SU-DHL-6 (cell line): Measurements from ENCODE around the gene ADH5.

Experiments
- H2AFZ ChIP-seq: fragments of 200-600 bp; sonication (generic); 2 replicates; pipeline ENCODE4 v1.6.1; 2014; ENCODE audit warnings: low read depth, mild to moderate bottlenecking, moderate library complexity, mixed read lengths, antibody characterized with exemption, low read length; ENCODE audit not compliant: severe bottlenecking
- H3F3A ChIP-seq: fragments of 200-600 bp; shearing (Covaris generic); 2 replicates; pipeline ENCODE4 v1.6.0; 2016; ENCODE audit warnings: antibody characterized with exemption, mild to moderate bottlenecking; ENCODE audit not compliant: insufficient read depth
- H3K27ac ChIP-seq: fragments of 200-600 bp; sonication (generic); 2 replicates; pipeline ENCODE4 v1.5.1; 2016; ENCODE audit warnings: low read depth, mild to moderate bottlenecking, low read length, moderate library complexity, mixed read lengths
- H3K27me3 ChIP-seq: fragments of 200-600 bp; sonication (generic), shearing (Covaris generic); 2 replicates; pipeline ENCODE4 v1.6.0; 2014; ENCODE audit warnings: mild to moderate bottlenecking, low read length
- H3K36me3 ChIP-seq: fragments of 200-600 bp; sonication (generic); 2 replicates; pipeline ENCODE4 v1.6.1; 2014; ENCODE audit warnings: mild to moderate bottlenecking, low read length, mixed read lengths
- H3K4me2 ChIP-seq: fragments of 300-600, 200-600 bp; shearing (Covaris generic), sonication (generic); 2 replicates; pipeline ENCODE4 v1.6.0; 2014; ENCODE audit warnings: low read length, low read depth, mild to moderate bottlenecking; ENCODE audit not compliant: poor library complexity, severe bottlenecking
- H3K4me3 ChIP-seq: fragments of 200-600 bp; sonication (generic); 2 replicates; pipeline ENCODE4 v1.5.1; 2014; ENCODE audit warnings: antibody characterized with exemption, low read length, mild to moderate bottlenecking, mixed read lengths; ENCODE audit not compliant: insufficient read depth, poor library complexity, severe bottlenecking
- H3K79me2 ChIP-seq: fragments of 200-600 bp; sonication (generic); 2 replicates; pipeline ENCODE4 v1.6.1; 2014; ENCODE audit warnings: mild to moderate bottlenecking, low read length, moderate library complexity; ENCODE audit not compliant: insufficient read depth
- H3K9ac ChIP-seq: fragments of 200-600 bp; sonication (generic); 2 replicates; pipeline ENCODE4 v1.7.0; 2014; ENCODE audit warnings: mild to moderate bottlenecking, low read length
- H3K9me2 ChIP-seq: fragments of 200-600 bp; sonication (generic); replicated peaks from 2 replicates; pipeline ENCODE4 v1.6.1; 2014; ENCODE audit warnings: low read length; ENCODE audit not compliant: insufficient read depth
- H3K9me3 ChIP-seq: fragments of 200-600 bp; sonication (generic); 2 replicates; pipeline ENCODE4 v1.6.1; 2014; ENCODE audit warnings: low read length, mixed read lengths; ENCODE audit not compliant: insufficient read depth
- H4K20me1 ChIP-seq: fragments of 200-600 bp; sonication (generic); 2 replicates; pipeline ENCODE4 v1.6.1; 2014; ENCODE audit warnings: low read depth, mild to moderate bottlenecking, antibody characterized with exemption, low read length, moderate library complexity, mixed read lengths
- EZH2phosphoT487 ChIP-seq: fragments of 200-600 bp; sonication (generic), shearing (Covaris generic); conservative IDR thresholded peaks from 2 replicates; pipeline ENCODE4 v1.6.1; 2018; ENCODE audit warnings: mild to moderate bottlenecking, antibody characterized with exemption, low read length, moderate library complexity, mixed read lengths
- TF ChIP-seq, protein P1 (sequence below): fragments of 200-600 bp; sonication (generic); IDR thresholded peaks from one replicate; pipeline ENCODE4 v1.5.1; 2017; ENCODE audit warnings: antibody characterized with exemption, mild to moderate bottlenecking, low read length, moderate library complexity; ENCODE audit not compliant: insufficient read depth, poor library complexity, severe bottlenecking

Gene ADH5

DNA sequence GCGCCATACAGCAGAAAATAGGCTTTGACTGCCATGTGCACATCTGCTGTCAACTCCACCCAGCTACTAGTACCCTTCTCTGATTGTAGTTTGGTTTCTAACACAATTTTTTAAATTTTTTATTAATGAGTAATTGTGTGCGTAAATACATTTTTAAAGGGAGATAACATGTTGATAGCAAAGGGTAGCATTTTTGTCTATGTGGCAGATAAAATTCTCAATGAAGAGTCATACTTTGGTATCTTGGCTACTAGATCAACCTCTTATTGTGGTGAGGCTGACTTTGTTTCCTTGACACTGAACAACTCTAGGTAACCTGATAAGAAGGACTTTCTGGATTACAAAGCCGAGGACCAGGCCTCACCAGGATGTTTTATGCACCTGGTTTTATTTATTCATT lies 46.0 kb upstream of the ADH5 start:
- Histone ChIP-seq H2AFZ (no peak overlapping the region), H3K36me3 (no peaks in the 10 kb centered on the region), H3K9ac (no peak overlapping the region), H3K9me2 (no peaks in the 10 kb centered on the region), H3K9me3 (no peaks in the 10 kb centered on the region), H3K27me3 (no peaks in the 10 kb centered on the region), H3K79me2 (no peaks in the 10 kb centered on the region), H3F3A (no peaks in the 10 kb centered on the region), H3K4me3 (no peak overlapping the region), H3K4me2 (no peak overlapping the region), H4K20me1 (no peaks in the 10 kb centered on the region), H3K27ac (no peak overlapping the region)
- no peak for TF ChIP-seq EZH2phosphoT487
- TF ChIP-seq, protein P1, sequence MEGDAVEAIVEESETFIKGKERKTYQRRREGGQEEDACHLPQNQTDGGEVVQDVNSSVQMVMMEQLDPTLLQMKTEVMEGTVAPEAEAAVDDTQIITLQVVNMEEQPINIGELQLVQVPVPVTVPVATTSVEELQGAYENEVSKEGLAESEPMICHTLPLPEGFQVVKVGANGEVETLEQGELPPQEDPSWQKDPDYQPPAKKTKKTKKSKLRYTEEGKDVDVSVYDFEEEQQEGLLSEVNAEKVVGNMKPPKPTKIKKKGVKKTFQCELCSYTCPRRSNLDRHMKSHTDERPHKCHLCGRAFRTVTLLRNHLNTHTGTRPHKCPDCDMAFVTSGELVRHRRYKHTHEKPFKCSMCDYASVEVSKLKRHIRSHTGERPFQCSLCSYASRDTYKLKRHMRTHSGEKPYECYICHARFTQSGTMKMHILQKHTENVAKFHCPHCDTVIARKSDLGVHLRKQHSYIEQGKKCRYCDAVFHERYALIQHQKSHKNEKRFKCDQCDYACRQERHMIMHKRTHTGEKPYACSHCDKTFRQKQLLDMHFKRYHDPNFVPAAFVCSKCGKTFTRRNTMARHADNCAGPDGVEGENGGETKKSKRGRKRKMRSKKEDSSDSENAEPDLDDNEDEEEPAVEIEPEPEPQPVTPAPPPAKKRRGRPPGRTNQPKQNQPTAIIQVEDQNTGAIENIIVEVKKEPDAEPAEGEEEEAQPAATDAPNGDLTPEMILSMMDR: no peak

DNA sequence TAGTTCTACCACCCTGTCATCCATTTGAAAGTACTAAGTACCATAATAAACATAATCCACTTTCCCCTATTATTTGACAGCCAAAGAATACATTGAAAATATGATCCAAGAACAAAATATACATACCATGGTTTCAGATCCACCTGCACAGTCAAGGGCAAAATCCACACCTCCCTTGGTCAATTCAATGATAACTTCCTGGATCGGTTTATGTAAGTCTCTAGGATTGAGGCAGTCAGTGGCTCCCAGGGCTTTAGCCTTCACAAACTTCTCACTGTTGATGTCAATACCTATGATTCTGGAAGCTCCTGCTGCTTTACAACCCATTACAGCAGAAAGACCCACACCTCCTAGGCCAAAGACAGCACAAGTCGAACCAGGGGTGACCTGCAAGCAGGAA lies 42.8 kb upstream of the ADH5 start:
- no peak overlapping the region for H3K4me2 ChIP-seq
- H3K4me3 ChIP-seq: no peak overlapping the region
- H3K27ac ChIP-seq: no peak overlapping the region
- H3K36me3 ChIP-seq: no peaks in the 10 kb centered on the region
- H3K9me3 ChIP-seq: no peaks in the 10 kb centered on the region
- H3K9ac ChIP-seq: no peak overlapping the region
- H3K27me3 ChIP-seq: no peaks in the 10 kb centered on the region
- H3K9me2 ChIP-seq: no peaks in the 10 kb centered on the region
- no peak for TF ChIP-seq EZH2phosphoT487
- TF ChIP-seq, protein P1: no peak
- no peaks in the 10 kb centered on the region for H3K79me2 ChIP-seq
- no peaks in the 10 kb centered on the region for H4K20me1 ChIP-seq
- no peak overlapping the region for H2AFZ ChIP-seq
- H3F3A ChIP-seq: no peaks in the 10 kb centered on the region

- no peak for TF ChIP-seq EZH2phosphoT487
- TF ChIP-seq, protein P1: no peak
- H3K9me3 ChIP-seq: no peaks in the 10 kb centered on the region
- no peak overlapping the region for H2AFZ ChIP-seq
- no peaks in the 10 kb centered on the region for H4K20me1 ChIP-seq
- H3K36me3 ChIP-seq: no peaks in the 10 kb centered on the region
- H3K9me2 ChIP-seq: no peaks in the 10 kb centered on the region
- no peak overlapping the region for H3K9ac ChIP-seq
- H3F3A ChIP-seq: no peaks in the 10 kb centered on the region
- no peaks in the 10 kb centered on the region for H3K27me3 ChIP-seq
- H3K4me2 ChIP-seq: no peak overlapping the region
- no peak overlapping the region for H3K4me3 ChIP-seq
- H3K79me2 ChIP-seq: no peaks in the 10 kb centered on the region
- H3K27ac ChIP-seq: no peak overlapping the region
Measured at GRCh38 chr4:99126376-99126775, 37.8 kb upstream of the ADH5 start.

DNA sequence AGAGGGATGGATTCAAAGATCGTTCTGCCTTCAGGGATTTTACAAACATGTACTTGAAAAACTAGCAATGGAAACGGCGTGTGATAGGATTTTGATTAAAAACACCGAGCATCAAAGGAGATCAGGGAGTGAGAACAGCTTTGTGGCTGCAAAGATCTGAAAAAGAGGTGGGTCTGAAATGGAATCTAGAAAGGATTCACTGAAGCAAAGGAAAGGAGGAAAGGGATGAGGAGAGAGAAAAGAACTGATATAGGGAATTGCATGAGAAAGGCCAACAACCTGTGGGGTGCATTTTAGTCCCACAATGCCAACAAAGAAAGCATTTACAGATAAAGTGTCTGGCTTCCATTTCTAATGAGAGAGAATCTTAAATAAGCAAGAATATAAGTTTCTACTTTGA lies 32.4 kb upstream of the ADH5 start:
- Histone ChIP-seq H3K9me2 (no peaks in the 10 kb centered on the region), H3K27me3 (no peaks in the 10 kb centered on the region), H3K4me3 (no peak overlapping the region), H3K27ac (no peak overlapping the region), H3K9ac (no peak overlapping the region), H3K4me2 (no peak overlapping the region), H4K20me1 (no peaks in the 10 kb centered on the region), H2AFZ (no peak overlapping the region), H3K79me2 (no peaks in the 10 kb centered on the region), H3F3A (no peaks in the 10 kb centered on the region), H3K36me3 (no peaks in the 10 kb centered on the region), H3K9me3 (no peaks in the 10 kb centered on the region)
- TF ChIP-seq, protein P1: no peak
- TF ChIP-seq EZH2phosphoT487: no peak
